Neural progenitor cell (in vitro differentiated cells): ENCODE data around the gene POLH.

Source experiments
- CTCF ChIP-seq: fragments of 200-600 bp; sonication (generic); IDR thresholded peaks from 2 replicates; pipeline ENCODE4 v1.5.1; 2017; ENCODE audit warnings: antibody characterized with exemption, mild to moderate bottlenecking
- EZH2 ChIP-seq: fragments of 200-600 bp; sonication (generic); IDR thresholded peaks from 2 replicates; pipeline ENCODE4 v1.6.1; 2017; ENCODE audit warnings: antibody characterized with exemption, mild to moderate bottlenecking, moderate library complexity

- TF ChIP-seq CTCF (no peak), EZH2 (no peak)
These were observed 18.0 kb downstream of the POLH start for GRCh38 chr6:43593938-43594337.
